Body of pancreas (tissue), 4 donors: ENCODE data around the gene PRIMA1.

Experiments
- POLR2A ChIP-seq, 3 donors: fragments of 450-650 bp; IDR thresholded peaks; one replicate each; pipeline ENCODE4 v1.6.1; 2016; ENCODE audit warnings: antibody characterized with exemption in 3 of 3, mild to moderate bottlenecking in 2 of 3
- TF ChIP-seq, protein P1 (sequence below), 7 experiments: fragments of 450-650 bp in 4 of 7; fragments of 200-600 bp in 3 of 7; sonication (generic) in 3 of 7; IDR thresholded peaks; one replicate each; pipeline ENCODE4 v1.5.1; 2016 to 2019; ENCODE audit warnings: antibody characterized with exemption in 7 of 7

GRCh38 chr14:93700928-93701327 is 87.4 kb downstream of the PRIMA1 start:
- no peak for TF ChIP-seq POLR2A (IDR thresholded peaks at IDR 0.05)
- TF ChIP-seq, protein P1, sequence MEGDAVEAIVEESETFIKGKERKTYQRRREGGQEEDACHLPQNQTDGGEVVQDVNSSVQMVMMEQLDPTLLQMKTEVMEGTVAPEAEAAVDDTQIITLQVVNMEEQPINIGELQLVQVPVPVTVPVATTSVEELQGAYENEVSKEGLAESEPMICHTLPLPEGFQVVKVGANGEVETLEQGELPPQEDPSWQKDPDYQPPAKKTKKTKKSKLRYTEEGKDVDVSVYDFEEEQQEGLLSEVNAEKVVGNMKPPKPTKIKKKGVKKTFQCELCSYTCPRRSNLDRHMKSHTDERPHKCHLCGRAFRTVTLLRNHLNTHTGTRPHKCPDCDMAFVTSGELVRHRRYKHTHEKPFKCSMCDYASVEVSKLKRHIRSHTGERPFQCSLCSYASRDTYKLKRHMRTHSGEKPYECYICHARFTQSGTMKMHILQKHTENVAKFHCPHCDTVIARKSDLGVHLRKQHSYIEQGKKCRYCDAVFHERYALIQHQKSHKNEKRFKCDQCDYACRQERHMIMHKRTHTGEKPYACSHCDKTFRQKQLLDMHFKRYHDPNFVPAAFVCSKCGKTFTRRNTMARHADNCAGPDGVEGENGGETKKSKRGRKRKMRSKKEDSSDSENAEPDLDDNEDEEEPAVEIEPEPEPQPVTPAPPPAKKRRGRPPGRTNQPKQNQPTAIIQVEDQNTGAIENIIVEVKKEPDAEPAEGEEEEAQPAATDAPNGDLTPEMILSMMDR (IDR thresholded peaks at IDR 0.05), result no peak
